ENCODE data around the gene LHX3. TPM values are rescaled to one million over a fixed set of nuclear protein-coding genes. Genes with fewer than 3 reads are reported as not detected.

The LHX3 gene
- total RNA-seq, 1 experiment from 2014 or later, result 0.11 TPM

DNA sequence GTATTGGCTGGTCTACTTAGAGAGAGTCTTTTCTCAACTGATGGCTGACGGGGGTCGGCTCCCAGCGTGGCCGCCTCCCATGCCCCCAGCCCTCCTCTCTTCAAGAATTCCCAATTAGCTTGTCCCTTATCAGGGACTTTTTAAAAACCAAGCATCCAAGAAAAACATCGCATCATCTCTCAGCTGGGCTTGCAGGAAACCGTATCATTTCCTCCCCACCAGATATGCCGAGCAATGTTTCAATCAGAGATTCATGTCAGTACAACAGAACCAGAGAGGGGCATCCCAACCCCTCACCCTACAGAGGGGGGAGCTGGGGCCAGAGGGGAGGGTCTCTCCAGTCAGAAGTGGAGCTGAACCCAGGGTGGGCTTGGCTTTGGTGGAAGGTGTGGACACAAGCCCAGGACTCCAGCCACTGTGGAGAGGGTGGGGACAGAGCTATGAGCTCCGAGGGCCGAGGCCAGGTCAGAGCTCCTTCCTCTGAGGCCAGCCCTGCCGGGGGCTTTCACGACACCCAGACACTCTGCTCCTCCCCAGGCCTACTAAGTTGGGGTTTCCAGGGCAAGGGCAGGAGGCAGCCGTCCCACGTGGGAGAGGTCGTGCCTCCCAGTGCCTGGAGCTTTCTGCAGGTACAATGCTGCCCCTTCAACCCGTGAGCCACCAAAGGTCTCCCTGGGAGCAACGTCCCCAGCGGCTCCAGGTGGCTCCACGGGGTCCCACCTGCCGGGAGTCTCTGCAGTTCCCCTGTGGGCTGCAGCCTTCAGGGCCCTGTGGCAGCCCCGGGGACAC lies 47.3 kb downstream of the LHX3 start:
- Histone ChIP-seq H3K27ac (ENCODE audit: low read depth, low read length, poor library complexity, severe bottlenecking) (no peak overlapping the region), H3K9me3 (ENCODE audit: low read depth, low read length, poor library complexity, severe bottlenecking) (no peaks in the 10 kb centered on the region), H3K4me3 (ENCODE audit: low read depth, low read length, poor library complexity, severe bottlenecking) (no peak overlapping the region), H3K4me1 (ENCODE audit: insufficient read depth, low read length, poor library complexity, severe bottlenecking) (no peaks in the 10 kb centered on the region), H3K27me3 (replicated peaks; ENCODE audit: insufficient read depth, low read depth, low read length, poor library complexity) (no peaks in the 10 kb centered on the region), H3K36me3 (ENCODE audit: insufficient read depth, low read length, poor library complexity, severe bottlenecking) (no peaks in the 10 kb centered on the region)
- CTCF ChIA-PET, result no interaction called here
- DNase-seq (ENCODE audit: low spot score), result no peak
- POLR2A ChIA-PET (ENCODE audit: low non-redundant PET), result no interaction called here
- TF ChIP-seq EZH2 (IDR thresholded peaks at IDR 0.05; ENCODE audit: borderline replicate concordance, low read depth, low read length, poor library complexity, severe bottlenecking), result no peak
- TF ChIP-seq, protein P1, sequence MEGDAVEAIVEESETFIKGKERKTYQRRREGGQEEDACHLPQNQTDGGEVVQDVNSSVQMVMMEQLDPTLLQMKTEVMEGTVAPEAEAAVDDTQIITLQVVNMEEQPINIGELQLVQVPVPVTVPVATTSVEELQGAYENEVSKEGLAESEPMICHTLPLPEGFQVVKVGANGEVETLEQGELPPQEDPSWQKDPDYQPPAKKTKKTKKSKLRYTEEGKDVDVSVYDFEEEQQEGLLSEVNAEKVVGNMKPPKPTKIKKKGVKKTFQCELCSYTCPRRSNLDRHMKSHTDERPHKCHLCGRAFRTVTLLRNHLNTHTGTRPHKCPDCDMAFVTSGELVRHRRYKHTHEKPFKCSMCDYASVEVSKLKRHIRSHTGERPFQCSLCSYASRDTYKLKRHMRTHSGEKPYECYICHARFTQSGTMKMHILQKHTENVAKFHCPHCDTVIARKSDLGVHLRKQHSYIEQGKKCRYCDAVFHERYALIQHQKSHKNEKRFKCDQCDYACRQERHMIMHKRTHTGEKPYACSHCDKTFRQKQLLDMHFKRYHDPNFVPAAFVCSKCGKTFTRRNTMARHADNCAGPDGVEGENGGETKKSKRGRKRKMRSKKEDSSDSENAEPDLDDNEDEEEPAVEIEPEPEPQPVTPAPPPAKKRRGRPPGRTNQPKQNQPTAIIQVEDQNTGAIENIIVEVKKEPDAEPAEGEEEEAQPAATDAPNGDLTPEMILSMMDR (conservative IDR thresholded peaks at IDR 0.05; ENCODE audit: low read depth, low read length), result no peak
- BruUV-seq (replicated peaks), result no TSS peak
- intact Hi-C loops (cut with micrococcal nuclease; ENCODE audit: unreplicated experiment), result no loop called here

- TF ChIP-seq, protein P1 (conservative IDR thresholded peaks at IDR 0.05; ENCODE audit: low read depth, low read length), result no peak
- no peaks in the 10 kb centered on the region for H3K27me3 ChIP-seq (replicated peaks; ENCODE audit: insufficient read depth, low read depth, low read length, poor library complexity)
- no peaks in the 10 kb centered on the region for H3K36me3 ChIP-seq (ENCODE audit: insufficient read depth, low read length, poor library complexity, severe bottlenecking)
- no peaks in the 10 kb centered on the region for H3K9me3 ChIP-seq (ENCODE audit: low read depth, low read length, poor library complexity, severe bottlenecking)
- no TSS peak for BruUV-seq (replicated peaks)
- no peak for DNase-seq (ENCODE audit: low spot score)
- H3K27ac ChIP-seq (ENCODE audit: low read depth, low read length, poor library complexity, severe bottlenecking), result no peak overlapping the region
- CTCF ChIA-PET, result no interaction called here
- intact Hi-C loops (cut with micrococcal nuclease; ENCODE audit: unreplicated experiment), result no loop called here
- H3K4me1 ChIP-seq (ENCODE audit: insufficient read depth, low read length, poor library complexity, severe bottlenecking), result no peaks in the 10 kb centered on the region
- POLR2A ChIA-PET (ENCODE audit: low non-redundant PET), result no interaction called here
- no peak overlapping the region for H3K4me3 ChIP-seq (ENCODE audit: low read depth, low read length, poor library complexity, severe bottlenecking)
Observed at GRCh38 chr9:136156209-136157120, 48.5 kb downstream of the LHX3 start.

GRCh38 chr9:136155576-136155975 lies 49.4 kb downstream of the LHX3 start:
- Histone ChIP-seq H3K4me1 (ENCODE audit: insufficient read depth, low read length, poor library complexity, severe bottlenecking) (no peaks in the 10 kb centered on the region), H3K27me3 (replicated peaks; ENCODE audit: insufficient read depth, low read depth, low read length, poor library complexity) (no peaks in the 10 kb centered on the region)

More at GRCh38 chr9:136155576-136155975, 49.4 kb downstream of the LHX3 start:
- Histone ChIP-seq H3K27ac (ENCODE audit: low read depth, low read length, poor library complexity, severe bottlenecking) (no peak overlapping the region), H3K4me3 (ENCODE audit: low read depth, low read length, poor library complexity, severe bottlenecking) (no peak overlapping the region), H3K36me3 (ENCODE audit: insufficient read depth, low read length, poor library complexity, severe bottlenecking) (no peaks in the 10 kb centered on the region), H3K9me3 (ENCODE audit: low read depth, low read length, poor library complexity, severe bottlenecking) (no peaks in the 10 kb centered on the region)
- intact Hi-C loops (cut with micrococcal nuclease; ENCODE audit: unreplicated experiment), result no loop called here
- BruUV-seq (replicated peaks), result no TSS peak
- TF ChIP-seq EZH2 (IDR thresholded peaks at IDR 0.05; ENCODE audit: borderline replicate concordance, low read depth, low read length, poor library complexity, severe bottlenecking), result no peak
- TF ChIP-seq, protein P1 (conservative IDR thresholded peaks at IDR 0.05; ENCODE audit: low read depth, low read length), result no peak
- POLR2A ChIA-PET (ENCODE audit: low non-redundant PET), result no interaction called here
- CTCF ChIA-PET, result no interaction called here
- DNase-seq (ENCODE audit: low spot score), result no peak

Data from A673 (cell line).